Hepatocyte (in vitro differentiated cells): ENCODE data around the gene CPLANE2.
"Not testable (repeated sequence)": the region's sequence is repeated elsewhere in the genome, so short reads cannot be mapped to it uniquely, and the experiment has no call there.

ENCODE experiments used
- CTCF ChIP-seq: fragments of 200-600 bp; sonication (generic); IDR thresholded peaks from 2 replicates; pipeline ENCODE4 v1.5.1; 2016; ENCODE audit warnings: antibody characterized with exemption, mild to moderate bottlenecking; ENCODE audit not compliant: poor library complexity
- EZH2phosphoT487 ChIP-seq: fragments of 200-600 bp; sonication (generic); IDR thresholded peaks from one replicate; pipeline ENCODE4 v1.6.1; 2018; ENCODE audit warnings: antibody characterized with exemption, mild to moderate bottlenecking, low read depth, moderate library complexity; ENCODE audit not compliant: unreplicated experiment, severe bottlenecking

GRCh38 chr1:16257556-16257955 is 20.6 kb upstream of the CPLANE2 start:
- not testable (repeated sequence) for TF ChIP-seq CTCF, EZH2phosphoT487
